Body of pancreas (tissue), 4 donors: ENCODE measurements around the gene LRP1. TPM values are rescaled to one million over a fixed set of nuclear protein-coding genes. Genes with fewer than 3 reads are reported as not detected.

Experiments
- ATAC-seq: fragments of 150-250 bp; one replicate; pipeline ENCODE4 v1.9.1; 2016
- DNase-seq, 4 donors: peaks; one replicate each; pipeline ENCODE4 v3.0.0-alpha.2; 2019
- H3K27ac ChIP-seq, 4 donors: fragments of 200-600 bp; sonication (generic); 1 replicate in 3 of 4; 2 replicates in 1 of 4; pipeline versions ENCODE4 v1.5.1 to v1.6.1; 2016 to 2019; ENCODE audit warnings: mild to moderate bottlenecking in 1 of 4, mixed read lengths in 1 of 4, moderate library complexity in 1 of 4
- H3K27me3 ChIP-seq, 2 donors: fragments of 200-600 bp; sonication (generic); one replicate each; pipeline ENCODE4 v1.6.0; 2016; ENCODE audit warnings: mild to moderate bottlenecking in 1 of 2
- H3K36me3 ChIP-seq, 2 donors: fragments of 200-600 bp; sonication (generic); replicated peaks in 1 of 2; 2 replicates each; pipeline ENCODE4 v1.5.1; 2016; ENCODE audit warnings: low read depth in 2 of 2; ENCODE audit not compliant: insufficient read depth in 1 of 2
- H3K4me1 ChIP-seq: fragments of 200-600 bp; sonication (generic); one replicate; pipeline ENCODE4 v1.6.0; 2016
- H3K4me3 ChIP-seq, 2 donors: fragments of 200-600 bp; sonication (generic); 1 replicate in 1 of 2; 2 replicates in 1 of 2; pipeline ENCODE4 v1.5.1; 2016 to 2019
- H3K9me3 ChIP-seq, 3 donors: fragments of 200-600 bp; sonication (generic); 1 replicate in 2 of 3; 2 replicates in 1 of 3; pipeline ENCODE4 v1.5.1; 2016
- CTCF ChIP-seq, 7 experiments: fragments of 450-650 bp in 4 of 7; fragments of 200-600 bp in 3 of 7; sonication (generic) in 3 of 7; IDR thresholded peaks; one replicate each; pipeline ENCODE4 v1.5.1; 2016 to 2019; ENCODE audit warnings: antibody characterized with exemption in 7 of 7
- POLR2A ChIP-seq, 3 donors: fragments of 450-650 bp; IDR thresholded peaks; one replicate each; pipeline ENCODE4 v1.6.1; 2016; ENCODE audit warnings: antibody characterized with exemption in 3 of 3, mild to moderate bottlenecking in 2 of 3
- WGBS, 2 donors: methylation state at CpG; one replicate each; pipeline ENCODE4 v1.1.5; 2017; 5-methylcytosine and 5-hydroxymethylcytosine counted together
- intact Hi-C: fragments of 100-400 bp; cut with DNase I; formaldehyde crosslinking; loops from one replicate; pipeline ENCODE4 v1.15.1; 2023
- microRNA counts, 2 donors: library from miRNA; unstranded; fragments of <30 nt; microRNA quantifications; one replicate each; lab custom pipeline; 2017
- microRNA-seq, 2 donors: library from miRNA; unstranded; fragments of <30 nt; microRNA quantifications; one replicate each; pipeline ENCODE4, GENCODE V29; 2016; ENCODE audit warnings: borderline number of aligned reads in 2 of 2, borderline replicate concordance in 2 of 2
- small RNA-seq: library from RNA; depleted of rRNA; stranded (forward); fragments of <200 nt; gene quantifications from one replicate; pipeline ENCODE3, GENCODE V24; 2016
- total RNA-seq, 2 donors: library from RNA; depleted of rRNA; stranded (reverse); fragments of >200 nt; gene quantifications; one replicate each; pipeline ENCODE4 v1.1.0, GENCODE V29; 2016

LRP1 gene
- total RNA-seq, 2 donors from 2014 or later, result 61.2 to 162 TPM

- no peaks in the 10 kb centered on the region for H3K9me3 ChIP-seq
- DNase-seq, result no peak
- peaks cover 0 to 17% of the 10 kb centered on the region in 2 donors for H3K36me3 ChIP-seq
- peaks cover 24% of the 10 kb centered on the region for H3K4me1 ChIP-seq
- 55 to 63% methylated on average over 2 of the region's 2 CpGs for WGBS, 2 donors
- no peak overlapping the region for H3K27ac ChIP-seq
- ATAC-seq, result no peak
- intact Hi-C loops, result no loop called here
- no peaks in the 10 kb centered on the region for H3K27me3 ChIP-seq
- H3K4me3 ChIP-seq, result no peak overlapping the region
- TF ChIP-seq CTCF (IDR thresholded peaks at IDR 0.05), result no peak
These were observed 133.2 kb downstream of the LRP1 start for GRCh38 chr12:57261428-57261865.

- intact Hi-C loops, result no loop called here
- 82 to 86% methylated on average over 3 of the region's 3 CpGs for WGBS, 2 donors
- Histone ChIP-seq H3K27me3 (no peaks in the 10 kb centered on the region), H3K9me3 (no peaks in the 10 kb centered on the region), H3K4me1 (peaks cover 24% of the 10 kb centered on the region), H3K36me3 (peaks cover 0 to 17% of the 10 kb centered on the region in 2 donors), H3K4me3 (no peak overlapping the region), H3K27ac (no peak overlapping the region)
- no peak for ATAC-seq
- DNase-seq, result no peak
- no peak for TF ChIP-seq CTCF (IDR thresholded peaks at IDR 0.05)
- TF ChIP-seq POLR2A (IDR thresholded peaks at IDR 0.05), result no peak
These were observed 134.0 kb downstream of the LRP1 start for GRCh38 chr12:57262126-57262822.

MicroRNAs within 50 kb of the gene (microRNA counts, 767-probe panel; counts per million panel counts)
- microRNA hsa-miR-1228-3p (lab: Ali Mortazavi, UCI), result 0 to 736 counts per million in 2 donors

Small RNAs within 50 kb of the gene (microRNA-seq; reads per million reads assigned to microRNA genes)
- 0 to 1.3 reads per million in 2 donors for gene MIR1228

Small RNAs within 50 kb of the gene (small RNA-seq; reads per million reads assigned to genes)
- not detected for gene MIR1228

Other genes with a start within 250 kb of the LRP1 start
- gene SDR9C7, start 194.1 kb upstream of the LRP1 start, total RNA-seq, result not detected
- 1 to 10 TPM in 1 of 2 donors, under 1 TPM in 1; 0.99 to 1.3 TPM for gene RDH16, start 170.9 kb upstream of the LRP1 start, total RNA-seq
- gene ZBTB39, start 121.9 kb upstream of the LRP1 start, total RNA-seq, result 1 to 10 TPM; 3.6 to 5.2 TPM
- gene TAC3, start 112.0 kb upstream of the LRP1 start, total RNA-seq, result not detected
- gene MYO1A, start 78.4 kb upstream of the LRP1 start, total RNA-seq, result 1 to 10 TPM in 1 of 2 donors, not detected in 1; 1.8 TPM
- gene NEMP1, start 49.7 kb upstream of the LRP1 start, total RNA-seq, result 1 to 10 TPM; 2.3 to 5.2 TPM
- 1 to 10 TPM; 4.0 to 7.3 TPM for gene NAB2, start 39.4 kb upstream of the LRP1 start, total RNA-seq
- 10 to 100 TPM; 52.7 to 82.4 TPM for gene STAT6, start 17.1 kb upstream of the LRP1 start, total RNA-seq
- not detected for gene LRP1-AS, start 19.1 kb downstream of the LRP1 start, total RNA-seq
- gene NXPH4, start 88.3 kb downstream of the LRP1 start, total RNA-seq, result 1 to 10 TPM; 2.9 to 4.6 TPM
- gene SHMT2, start 101.2 kb downstream of the LRP1 start, total RNA-seq, result 10 to 100 TPM; 47.7 to 77.5 TPM
- gene STAC3, start 122.7 kb downstream of the LRP1 start, total RNA-seq, result 1 to 10 TPM in 1 of 2 donors, under 1 TPM in 1; 0.78 to 2.0 TPM